ENCODE data around the gene FSTL4.
"Not testable (repeated sequence)": the region's sequence is repeated elsewhere in the genome, so short reads cannot be mapped to it uniquely, and the experiment has no call there.

FSTL4 gene

DNA sequence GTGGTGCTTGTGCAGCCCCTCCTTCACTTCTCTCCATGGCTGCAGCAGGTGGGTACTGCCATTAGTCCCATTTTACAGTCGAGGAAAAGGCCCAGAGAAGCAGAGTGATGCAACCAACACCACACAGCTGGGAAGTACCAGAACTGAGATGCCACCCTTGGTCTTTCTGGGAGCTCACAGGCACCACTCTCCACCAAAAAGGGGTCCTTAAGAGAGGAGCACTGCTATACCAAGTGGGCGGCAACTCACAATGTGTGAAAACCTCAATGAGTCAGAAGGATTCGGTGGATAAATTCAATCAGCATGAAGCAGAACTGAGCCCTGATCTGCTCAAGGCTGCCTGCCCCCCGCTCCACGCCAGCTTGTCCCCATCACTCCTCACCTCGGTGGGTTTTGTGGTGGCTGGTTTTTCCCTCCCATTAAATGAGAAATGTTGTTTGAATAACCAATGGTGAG lies 213.7 kb downstream of the FSTL4 start:
- peak; percentile 71 to 85 for ATAC-seq

GRCh38 chr5:133397990-133398645 lies 214.2 kb downstream of the FSTL4 start:
- no peak for ATAC-seq

DNA sequence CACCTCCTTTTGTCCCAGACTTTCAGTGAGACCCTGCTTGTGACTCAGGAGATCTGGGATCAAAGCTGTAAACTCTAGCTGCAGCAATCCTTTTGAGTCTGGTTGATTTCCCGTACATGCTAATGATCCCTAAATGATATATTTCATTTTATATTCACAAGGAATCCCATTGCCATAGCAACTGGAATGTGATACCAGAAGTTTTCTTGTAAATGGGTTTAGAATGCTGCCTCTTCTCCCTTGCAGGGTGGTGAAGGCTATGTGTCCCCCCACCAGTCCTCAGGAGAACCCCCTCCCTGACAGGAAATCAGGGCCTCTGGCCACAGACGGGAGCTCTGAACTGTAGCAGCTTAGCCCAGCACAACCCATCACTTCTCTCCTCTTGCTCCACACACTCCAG lies 215.0 kb downstream of the FSTL4 start:
- ATAC-seq, result no peak

- ATAC-seq, result no peak
These were observed 215.5 kb downstream of the FSTL4 start for GRCh38 chr5:133396814-133397213.

- no peak for ATAC-seq
These were observed 216.1 kb downstream of the FSTL4 start for GRCh38 chr5:133396187-133396741.

DNA sequence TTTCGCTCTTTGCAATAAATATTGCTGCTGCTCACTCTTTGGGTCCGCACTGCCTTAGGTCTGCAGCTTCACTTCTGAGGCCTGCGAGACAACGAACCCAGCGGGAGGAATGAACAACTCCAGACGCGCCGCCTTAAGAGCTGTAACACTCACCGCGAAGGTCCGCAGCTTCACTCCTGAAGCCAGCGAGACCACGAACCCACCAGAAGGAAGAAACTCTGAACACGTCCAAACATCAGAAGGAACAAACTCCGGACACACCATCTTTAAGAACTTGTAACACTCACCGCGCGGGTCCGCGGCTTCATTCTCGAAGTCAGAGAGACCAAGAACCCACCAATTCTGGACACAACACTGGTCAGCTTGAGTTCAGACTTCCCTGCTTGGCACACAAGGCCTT lies 217.1 kb downstream of the FSTL4 start:
- ATAC-seq, result not testable (repeated sequence)

DNA sequence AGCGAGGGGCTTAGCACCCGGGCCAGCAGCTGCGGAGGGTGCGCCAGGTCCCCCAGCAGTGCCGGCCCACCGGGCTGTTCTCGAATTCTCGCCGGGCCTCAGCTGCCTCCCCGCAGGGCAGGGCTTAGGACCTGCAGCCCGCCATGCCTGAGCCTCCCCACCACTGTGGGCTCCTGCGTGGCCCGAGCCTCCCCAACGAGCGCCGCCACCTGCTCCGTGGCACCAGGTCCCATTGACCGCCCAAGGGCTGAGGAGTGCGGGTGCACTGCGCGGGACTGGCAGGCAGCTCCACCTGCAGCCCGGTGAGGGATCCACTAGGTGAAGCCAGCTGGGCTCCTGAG lies 217.9 kb downstream of the FSTL4 start:
- ATAC-seq, result not testable (repeated sequence)

DNA sequence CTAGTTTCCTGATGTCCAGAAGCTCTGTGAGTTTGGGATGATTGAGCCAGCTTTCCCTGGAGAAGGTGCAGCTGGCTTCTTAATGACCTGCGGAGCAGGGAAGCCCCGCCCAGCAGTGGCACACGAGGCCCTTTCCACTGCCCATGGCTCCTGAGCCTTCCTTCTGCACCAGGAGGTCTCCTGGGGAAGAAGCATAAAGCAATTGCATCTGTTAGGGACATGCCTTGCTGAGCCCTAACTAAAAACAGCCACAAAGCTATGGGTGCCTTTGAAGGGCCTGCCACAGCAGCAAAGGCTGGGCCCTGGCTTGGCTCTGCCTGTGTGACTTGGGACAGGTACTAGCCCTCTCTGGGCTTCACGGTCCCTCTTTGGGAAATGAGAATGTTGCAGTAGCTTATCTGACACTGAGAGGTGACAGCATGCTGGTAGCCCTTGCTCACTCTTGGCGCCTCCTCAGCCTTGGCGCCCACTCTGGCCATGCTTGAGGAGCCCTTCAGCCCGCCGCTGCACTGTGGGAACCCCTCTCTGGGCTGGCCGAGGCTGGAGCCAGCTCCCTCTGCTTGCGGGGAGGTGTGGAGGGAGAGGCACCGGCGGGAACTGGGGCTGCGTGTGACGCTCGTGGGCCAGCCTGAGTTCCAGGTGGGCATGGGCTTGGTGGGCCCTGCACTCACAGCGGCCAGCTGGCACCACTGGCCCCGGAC lies 218.4 kb downstream of the FSTL4 start:
- no peak for ATAC-seq

DNA sequence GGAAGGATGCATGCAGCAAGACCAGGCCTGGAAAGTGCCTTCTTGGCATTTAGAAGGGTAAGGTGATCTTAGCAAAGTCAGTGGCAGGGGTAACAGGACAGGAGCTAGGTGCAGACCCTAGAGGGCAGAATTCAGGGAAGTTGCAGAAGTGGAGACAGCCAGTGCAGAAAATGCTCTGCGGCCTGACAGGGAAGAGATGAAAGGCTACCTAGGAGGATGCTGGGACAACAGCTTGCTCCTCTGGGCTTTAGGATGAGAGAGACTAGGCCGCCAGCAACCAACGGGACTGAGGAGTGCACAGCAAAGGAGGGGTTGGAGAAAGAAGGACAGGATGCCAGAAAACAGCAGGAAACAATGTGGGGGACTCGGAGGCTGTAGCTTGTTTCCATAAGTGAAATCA lies 219.9 kb downstream of the FSTL4 start:
- no peak for ATAC-seq

DNA sequence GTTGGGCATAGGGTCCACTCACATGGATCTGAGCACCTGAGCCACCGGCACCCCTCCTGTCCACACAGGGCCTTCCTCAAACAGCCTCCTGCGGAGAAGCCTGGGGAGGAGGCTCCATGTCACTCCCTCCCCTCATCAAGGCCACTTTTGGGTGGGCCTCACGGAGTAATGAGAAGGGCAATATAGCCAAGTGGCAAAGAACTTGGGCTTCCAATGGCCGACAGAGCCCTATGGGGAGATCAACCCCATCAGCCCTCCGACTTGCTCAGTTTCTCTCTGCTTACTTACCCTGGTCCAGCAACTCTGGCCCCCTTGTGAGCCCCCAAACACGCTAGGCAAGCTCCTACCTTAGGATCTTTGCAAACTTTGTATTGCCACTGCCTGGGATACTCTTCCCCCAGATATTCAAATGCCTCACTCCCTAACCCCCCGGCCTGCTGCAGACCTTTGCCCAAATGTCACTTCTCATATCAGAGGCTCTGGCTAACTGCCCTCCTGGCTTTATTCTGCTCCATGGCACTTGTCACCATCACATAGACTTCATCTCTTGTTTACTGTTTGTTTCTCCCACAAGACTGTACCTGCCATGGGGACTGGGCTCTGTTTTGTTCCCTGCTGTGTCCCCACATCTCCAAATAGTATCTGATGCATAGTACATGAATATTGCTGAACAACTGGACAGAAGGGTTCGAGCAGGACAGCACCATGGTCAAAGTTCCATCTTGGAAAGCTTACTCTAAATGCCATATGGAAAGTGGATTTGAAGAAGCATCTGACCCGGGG lies 220.8 kb downstream of the FSTL4 start:
- no peak for ATAC-seq

DNA sequence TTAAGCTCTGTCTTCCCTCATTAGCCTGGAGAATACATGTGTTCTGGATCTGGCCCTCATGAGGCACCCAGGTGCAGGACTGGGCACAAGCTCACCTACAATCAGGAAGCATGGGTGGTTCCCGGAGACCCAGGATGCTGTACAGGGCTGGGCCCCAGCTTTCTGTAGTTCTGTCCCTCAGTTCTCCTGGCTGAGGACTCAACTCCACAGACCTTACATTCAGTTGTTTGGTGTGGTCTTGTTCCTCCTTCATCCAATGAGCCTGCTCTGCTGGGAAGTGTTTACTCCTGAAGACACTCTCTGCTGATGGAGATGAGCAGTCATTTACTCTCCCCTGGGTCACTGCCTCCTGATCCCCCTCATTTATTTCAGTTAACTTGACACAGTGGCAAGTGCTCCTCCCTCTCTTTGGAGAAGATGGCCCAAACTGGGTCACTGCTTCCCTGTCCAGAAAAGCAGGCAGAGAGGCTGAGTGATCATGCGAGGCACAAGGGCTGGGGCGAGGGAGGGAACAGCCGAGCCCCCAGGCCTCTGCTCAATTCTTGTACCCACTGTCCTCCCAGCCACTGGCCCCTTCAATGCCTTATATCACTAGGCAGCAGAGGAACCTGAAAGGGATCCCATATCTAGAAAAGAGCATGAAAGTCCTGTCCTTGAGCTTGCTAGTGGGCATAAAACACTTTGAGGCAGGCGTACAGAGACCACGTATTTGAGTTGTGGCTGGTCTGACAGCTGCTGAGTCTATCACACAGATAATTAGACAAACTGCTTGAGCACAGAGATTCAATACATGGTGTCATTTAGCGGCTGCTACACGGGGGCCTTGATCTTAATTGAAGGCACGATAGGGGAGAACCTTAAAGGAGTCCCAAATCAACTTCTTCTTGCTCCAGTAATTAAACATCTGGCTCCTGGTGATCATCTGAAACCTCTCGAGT lies 221.7 kb downstream of the FSTL4 start:
- no peak for ATAC-seq

DNA sequence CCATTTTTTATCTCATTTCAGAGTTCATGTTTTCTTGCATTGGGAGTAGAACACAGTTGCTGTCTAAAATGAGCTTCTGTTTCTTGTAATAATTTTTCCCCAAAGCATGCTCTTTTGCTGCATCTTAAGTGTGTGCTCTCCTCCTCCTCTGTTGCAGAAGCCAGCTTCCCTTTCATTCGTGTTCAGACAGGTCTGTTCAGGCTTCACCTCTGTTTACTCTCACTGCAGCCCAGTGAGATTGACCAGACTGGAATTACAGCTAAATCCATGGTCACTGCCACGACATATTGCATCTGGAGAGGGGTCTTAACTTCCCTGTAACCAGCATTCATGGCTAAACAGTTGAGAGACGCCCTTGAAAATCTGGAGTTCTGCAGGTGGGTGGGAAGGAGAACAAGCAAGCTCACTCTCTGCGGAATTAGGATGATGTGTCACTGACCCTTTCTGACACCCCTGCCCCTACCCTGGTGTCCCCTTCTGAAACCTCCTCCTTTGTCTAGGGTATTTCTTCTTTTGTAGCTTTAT lies 223.2 kb downstream of the FSTL4 start:
- no peak for ATAC-seq

GRCh38 chr5:133387621-133388020 lies 224.7 kb downstream of the FSTL4 start:
- no peak for ATAC-seq

DNA sequence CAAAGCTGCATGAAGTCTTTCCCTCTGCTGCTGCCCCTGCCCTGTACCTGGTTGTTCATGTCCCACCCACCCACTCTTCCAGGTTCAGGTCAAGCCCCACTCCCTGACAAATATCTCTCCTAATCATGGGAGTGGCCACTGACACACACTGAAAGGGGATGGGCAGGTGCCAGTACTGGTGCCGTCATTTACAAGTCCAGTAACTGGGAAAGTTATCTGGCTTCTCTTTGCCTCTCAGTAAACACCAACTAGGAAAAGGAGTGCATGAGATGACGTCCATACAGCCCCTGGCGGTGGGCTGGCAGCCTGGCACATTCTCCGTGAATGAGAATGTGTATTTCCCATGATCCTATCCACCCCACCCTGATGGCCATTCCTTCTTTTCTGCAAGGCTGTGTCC lies 225.2 kb downstream of the FSTL4 start:
- no peak for ATAC-seq

- no peak for ATAC-seq
These were observed 225.7 kb downstream of the FSTL4 start for GRCh38 chr5:133386662-133387061.

DNA sequence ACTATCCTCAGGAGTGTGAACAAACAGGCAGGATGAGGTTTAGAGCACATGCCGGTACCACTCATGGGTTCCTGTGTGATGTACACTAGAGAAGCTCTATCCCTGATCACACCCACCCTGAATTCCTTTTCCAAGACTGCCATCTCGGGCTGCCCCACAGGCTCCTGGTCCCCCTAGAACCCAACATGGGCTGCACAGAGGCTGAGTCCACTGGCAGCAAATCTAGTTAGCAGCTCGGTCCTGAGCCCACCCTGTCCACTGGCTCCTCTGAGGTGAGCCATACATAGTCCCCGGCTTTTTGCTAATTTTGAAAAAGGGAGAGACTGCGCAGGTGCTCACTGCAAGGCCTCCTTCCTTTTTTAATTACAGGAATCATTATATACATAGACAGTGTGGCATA lies 227.0 kb downstream of the FSTL4 start:
- ATAC-seq, result no peak

DNA sequence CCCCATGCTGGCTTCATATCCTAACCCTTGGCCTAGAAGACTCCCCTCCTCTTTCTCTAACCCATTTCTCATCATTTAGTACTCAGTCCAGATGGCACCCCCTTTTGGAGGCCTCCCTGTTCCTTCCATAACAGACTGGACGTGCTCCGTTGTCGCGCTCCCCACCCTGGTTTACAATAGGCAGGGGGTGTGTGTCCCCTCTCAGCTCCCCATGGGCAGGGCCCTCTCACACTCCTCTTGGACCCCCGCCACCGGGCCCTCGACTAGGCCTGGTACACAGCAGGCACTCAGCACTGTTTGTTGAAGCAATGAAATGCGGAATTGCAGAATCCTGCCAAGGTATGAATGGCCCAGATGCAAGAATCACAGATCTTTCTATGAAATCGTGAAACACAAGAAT lies 227.4 kb downstream of the FSTL4 start:
- ATAC-seq, result no peak

DNA sequence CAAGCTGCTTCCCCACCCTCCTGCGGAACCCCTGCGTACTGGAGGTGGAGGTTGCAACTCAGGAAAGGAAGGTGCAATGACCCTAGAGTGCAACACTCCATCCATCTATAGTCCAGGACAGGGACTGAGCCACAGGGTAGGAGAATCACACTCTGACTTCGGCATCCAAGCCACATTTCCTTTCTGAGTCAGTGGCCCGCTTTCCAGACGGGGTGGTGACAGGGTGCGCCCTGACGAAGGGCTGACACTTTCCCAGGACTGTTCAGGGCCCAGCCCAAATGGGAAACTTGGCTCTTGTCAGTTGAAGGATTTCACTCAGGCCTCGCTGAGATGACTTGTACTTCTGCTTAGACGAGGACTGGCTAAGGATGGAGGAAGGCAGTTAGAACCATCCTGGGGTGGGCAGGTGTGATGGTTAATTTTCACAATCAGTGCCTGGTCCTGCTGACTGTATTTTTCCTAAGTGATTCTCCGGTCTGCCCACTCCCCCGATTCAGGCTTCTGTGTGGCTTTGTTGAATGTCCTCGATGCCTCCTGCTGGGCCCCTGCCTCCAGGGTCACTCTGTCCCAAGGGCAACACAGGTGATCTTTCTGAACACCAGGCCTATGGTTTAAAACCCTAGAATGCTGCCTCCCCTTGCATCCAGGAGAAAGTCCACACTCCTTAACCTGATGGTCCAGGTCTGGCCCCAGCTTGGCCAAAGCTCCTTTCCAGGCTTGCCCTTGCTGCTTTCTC lies 228.1 kb downstream of the FSTL4 start:
- no peak for ATAC-seq

DNA sequence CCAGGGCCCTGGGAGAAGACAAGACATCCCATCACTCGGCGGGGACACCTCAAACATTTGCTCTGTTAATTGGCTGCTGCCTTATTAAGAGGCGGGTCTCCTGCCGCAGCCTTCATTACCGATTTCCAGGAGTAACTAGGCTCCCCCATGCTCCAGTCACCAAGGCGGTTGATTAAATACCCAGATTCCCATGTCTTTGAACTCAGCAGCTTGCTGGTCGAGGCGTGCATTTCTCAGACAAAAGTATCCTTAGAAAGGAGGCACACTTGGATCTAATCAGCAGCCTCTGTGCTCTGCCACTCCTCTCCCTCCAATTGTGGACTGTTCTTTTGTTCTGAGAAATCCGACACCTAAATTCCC lies 228.8 kb downstream of the FSTL4 start:
- ATAC-seq, result no peak

GRCh38 chr5:133382661-133383579 lies 229.4 kb downstream of the FSTL4 start:
- ATAC-seq, result no peak
